IPS-18a (cell line): ENCODE data around the gene TIMM44.

Source experiments
- H3K27ac ChIP-seq: one replicate; pipeline ENCODE4 v1.5.1; 2013; ENCODE audit warnings: low read length
- H3K27me3 ChIP-seq: one replicate; pipeline ENCODE4 v1.6.1; 2013; ENCODE audit warnings: mild to moderate bottlenecking, low read length; ENCODE audit not compliant: control insufficient read depth, insufficient read depth
- H3K36me3 ChIP-seq: one replicate; pipeline ENCODE4 v1.6.1; 2013; ENCODE audit warnings: low read depth, low read length; ENCODE audit not compliant: control insufficient read depth
- H3K4me1 ChIP-seq: one replicate; pipeline ENCODE4 v1.6.1; 2013; ENCODE audit warnings: low read depth, low read length; ENCODE audit not compliant: control insufficient read depth
- H3K4me3 ChIP-seq: one replicate; pipeline ENCODE4 v1.5.1; 2013; ENCODE audit warnings: low read length
- H3K9ac ChIP-seq: one replicate; pipeline ENCODE4 v1.6.1; 2013; ENCODE audit warnings: mild to moderate bottlenecking, low read length, moderate library complexity
- H3K9me3 ChIP-seq: one replicate; pipeline ENCODE4 v1.6.1; 2013; ENCODE audit warnings: low read depth, low read length; ENCODE audit not compliant: control insufficient read depth

TIMM44 gene

GRCh38 chr19:7927605-7928333 lies 15.7 kb downstream of the TIMM44 start:
- H3K27me3 ChIP-seq, result no peaks in the 10 kb centered on the region
- no peaks in the 10 kb centered on the region for H3K9me3 ChIP-seq
- H3K4me3 ChIP-seq, result no peak overlapping the region
- H3K36me3 ChIP-seq, result peaks cover 25% of the 10 kb centered on the region
- H3K4me1 ChIP-seq, result peaks cover 4% of the 10 kb centered on the region
- no peak overlapping the region for H3K27ac ChIP-seq
- no peak overlapping the region for H3K9ac ChIP-seq

- Histone ChIP-seq H3K9me3 (no peaks in the 10 kb centered on the region), H3K36me3 (peaks cover 17% of the 10 kb centered on the region), H3K4me1 (peaks cover 4% of the 10 kb centered on the region), H3K27ac (no peak overlapping the region), H3K27me3 (no peaks in the 10 kb centered on the region), H3K9ac (no peak overlapping the region), H3K4me3 (peak overlapping the region; percentile 55)
These were observed 16.5 kb downstream of the TIMM44 start for GRCh38 chr19:7926727-7927604.

- Histone ChIP-seq H3K9me3 (no peaks in the 10 kb centered on the region), H3K9ac (no peak within 1 kb of the TSS), H3K36me3 (peaks cover 10% of the 10 kb centered on the region), H3K27ac (no peak within 1 kb of the TSS), H3K27me3 (no peaks in the 10 kb centered on the region), H3K4me3 (peak within 1 kb of the TSS; percentile 55), H3K4me1 (peaks cover 6% of the 10 kb centered on the region)
These were observed 17.3 kb downstream of the TIMM44 start, which contains the start of gene CTXN1 for GRCh38 chr19:7926021-7926726. Gene CTXN1, minus strand, starts transcription at chr19:7926135. Its CDS starts 597 bp downstream, at chr19:7925538.

GRCh38 chr19:7925171-7925851 lies 18.2 kb downstream of the TIMM44 start:
- H3K36me3 ChIP-seq, result peaks cover 2% of the 10 kb centered on the region
- H3K27ac ChIP-seq, result no peak overlapping the region
- H3K9ac ChIP-seq, result no peak overlapping the region

GRCh38 chr19:7924651-7925170 lies 18.8 kb downstream of the TIMM44 start:
- H3K9me3 ChIP-seq, result no peaks in the 10 kb centered on the region
- H3K27ac ChIP-seq, result no peak overlapping the region
- H3K4me1 ChIP-seq, result peaks cover 10% of the 10 kb centered on the region
- peak overlapping the region; percentile 21 for H3K4me3 ChIP-seq
- H3K9ac ChIP-seq, result no peak overlapping the region
- peaks cover under 1% of the 10 kb centered on the region for H3K27me3 ChIP-seq
- H3K36me3 ChIP-seq, result no peaks in the 10 kb centered on the region

More at GRCh38 chr19:7925171-7925851, 18.2 kb downstream of the TIMM44 start:
- Histone ChIP-seq H3K4me1 (peaks cover 8% of the 10 kb centered on the region), H3K27me3 (no peaks in the 10 kb centered on the region), H3K4me3 (peak overlapping the region; percentile 44), H3K9me3 (no peaks in the 10 kb centered on the region)

GRCh38 chr19:7924241-7924640 lies 19.2 kb downstream of the TIMM44 start:
- peaks cover 5% of the 10 kb centered on the region for H3K27me3 ChIP-seq
- H3K4me3 ChIP-seq, result no peak overlapping the region
- H3K9me3 ChIP-seq, result no peaks in the 10 kb centered on the region
- H3K9ac ChIP-seq, result no peak overlapping the region
- no peaks in the 10 kb centered on the region for H3K36me3 ChIP-seq
- H3K27ac ChIP-seq, result no peak overlapping the region
- H3K4me1 ChIP-seq, result peaks cover 13% of the 10 kb centered on the region

GRCh38 chr19:7923295-7924191 lies 19.9 kb downstream of the TIMM44 start:
- H3K4me1 ChIP-seq, result peaks cover 13% of the 10 kb centered on the region
- no peak overlapping the region for H3K4me3 ChIP-seq
- H3K36me3 ChIP-seq, result no peaks in the 10 kb centered on the region
- H3K9ac ChIP-seq, result no peak overlapping the region
- no peak overlapping the region for H3K27ac ChIP-seq
- H3K9me3 ChIP-seq, result no peaks in the 10 kb centered on the region
- peaks cover 12% of the 10 kb centered on the region for H3K27me3 ChIP-seq

- Histone ChIP-seq H3K9me3 (no peaks in the 10 kb centered on the region), H3K4me1 (peaks cover 13% of the 10 kb centered on the region), H3K9ac (no peak overlapping the region), H3K27ac (no peak overlapping the region), H3K36me3 (no peaks in the 10 kb centered on the region), H3K4me3 (no peak overlapping the region), H3K27me3 (peaks cover 19% of the 10 kb centered on the region)
These were observed 20.6 kb downstream of the TIMM44 start for GRCh38 chr19:7922836-7923195.

- H3K27ac ChIP-seq, result no peak overlapping the region
- H3K4me3 ChIP-seq, result no peak overlapping the region
- peaks cover 13% of the 10 kb centered on the region for H3K4me1 ChIP-seq
- no peak overlapping the region for H3K9ac ChIP-seq
- H3K36me3 ChIP-seq, result no peaks in the 10 kb centered on the region
- peaks cover 25% of the 10 kb centered on the region for H3K27me3 ChIP-seq
- no peaks in the 10 kb centered on the region for H3K9me3 ChIP-seq
These were observed 21.3 kb downstream of the TIMM44 start for GRCh38 chr19:7921967-7922835.
